Astrocyte (in vitro differentiated cells and primary cell): ENCODE data around the gene WDR7. TPM values are rescaled to one million over a fixed set of nuclear protein-coding genes. Genes with fewer than 3 reads are reported as not detected.

Experiments used
- DNase-seq: peaks from one replicate; pipeline ENCODE4 v3.0.0-alpha.2; 2010; ENCODE audit warnings: low read depth
- FAIRE-seq: peaks from 2 replicates; lab custom pipeline; 2011; peaks lifted over from hg19 to GRCh38; lab: Jason Lieb, UNC
- H2AFZ ChIP-seq: 2 replicates; pipeline ENCODE4 v1.6.0; 2012; ENCODE audit warnings: low read depth, low read length, inconsistent platforms
- H3K27ac ChIP-seq: 2 replicates; pipeline ENCODE4 v1.5.1; 2011; ENCODE audit warnings: low read depth, low read length, inconsistent platforms
- H3K27me3 ChIP-seq: 2 replicates; pipeline ENCODE4 v1.6.0; 2011; ENCODE audit warnings: low read length, inconsistent platforms; ENCODE audit not compliant: insufficient read depth
- H3K36me3 ChIP-seq: 2 replicates; pipeline ENCODE4 v1.5.1; 2011; ENCODE audit warnings: low read length, inconsistent platforms; ENCODE audit not compliant: insufficient read depth
- H3K4me1 ChIP-seq: 2 replicates; pipeline ENCODE4 v1.5.1; 2011; ENCODE audit warnings: low read length, inconsistent platforms; ENCODE audit not compliant: insufficient read depth
- H3K4me2 ChIP-seq: 2 replicates; pipeline ENCODE4 v1.6.0; 2012; ENCODE audit warnings: low read length, inconsistent platforms
- H3K4me3 ChIP-seq: 2 replicates; pipeline ENCODE4 v1.5.1; 2011; ENCODE audit warnings: low read depth, mild to moderate bottlenecking, low read length, inconsistent platforms; ENCODE audit not compliant: insufficient read depth
- H3K79me2 ChIP-seq: 2 replicates; pipeline ENCODE4 v1.6.0; 2012; ENCODE audit warnings: mild to moderate bottlenecking, low read length, inconsistent platforms; ENCODE audit not compliant: insufficient read depth
- H3K9ac ChIP-seq: 2 replicates; pipeline ENCODE4 v1.6.0; 2012; ENCODE audit warnings: mild to moderate bottlenecking, low read length, inconsistent platforms
- H3K9me3 ChIP-seq: 2 replicates; pipeline ENCODE4 v1.5.1; 2012; ENCODE audit warnings: low read depth, mild to moderate bottlenecking, low read length, inconsistent platforms; ENCODE audit not compliant: insufficient read depth
- H4K20me1 ChIP-seq: 2 replicates; pipeline ENCODE4 v1.6.0; 2012; ENCODE audit warnings: low read length, inconsistent platforms; ENCODE audit not compliant: insufficient read depth
- H3K27ac Mint-ChIP-seq: one replicate; pipeline ENCODE4 v1.8.0; 2021; ENCODE audit warnings: mild to moderate bottlenecking, mixed read lengths; ENCODE audit not compliant: unreplicated experiment
- H3K27me3 Mint-ChIP-seq: one replicate; pipeline ENCODE4 v1.8.0; 2021; ENCODE audit warnings: low read depth, mixed read lengths; ENCODE audit not compliant: unreplicated experiment
- H3K36me3 Mint-ChIP-seq: one replicate; pipeline ENCODE4 v1.8.0; 2021; ENCODE audit warnings: low read depth, mixed read lengths; ENCODE audit not compliant: unreplicated experiment
- H3K4me1 Mint-ChIP-seq: one replicate; pipeline ENCODE4 v1.8.0; 2021; ENCODE audit warnings: low read depth, mixed read lengths; ENCODE audit not compliant: unreplicated experiment
- H3K4me3 Mint-ChIP-seq: one replicate; pipeline ENCODE4 v1.8.0; 2021; ENCODE audit warnings: mild to moderate bottlenecking, moderate library complexity, mixed read lengths; ENCODE audit not compliant: unreplicated experiment
- H3K9me3 Mint-ChIP-seq: one replicate; pipeline ENCODE4 v1.8.0; 2021; ENCODE audit warnings: mild to moderate bottlenecking, mixed read lengths; ENCODE audit not compliant: unreplicated experiment
- CTCF ChIP-seq: IDR thresholded peaks from 2 replicates; pipeline ENCODE4 v1.5.1; 2011; ENCODE audit warnings: low read depth, mild to moderate bottlenecking, inconsistent platforms, low read length, moderate library complexity; ENCODE audit not compliant: insufficient read depth
- EZH2 ChIP-seq: IDR thresholded peaks from 2 replicates; pipeline ENCODE4 v1.6.1; 2012; ENCODE audit warnings: mild to moderate bottlenecking, low read length, inconsistent platforms; ENCODE audit not compliant: insufficient read depth
- total RNA-seq: library from RNA; stranded (reverse); gene quantifications from 2 replicates; pipeline ENCODE4 v1.2.1, GENCODE V29; 2021

Gene WDR7
- total RNA-seq, 1 donor from 2014 or later: 16.9 TPM

GRCh38 chr18:56903686-56904085 is 252.5 kb downstream of the WDR7 start:
- Mint-ChIP-seq H3K4me3 (no peak overlapping the region), H3K27ac (no peak overlapping the region), H3K4me1 (peaks cover 7% of the 10 kb centered on the region), H3K36me3 (no peaks in the 10 kb centered on the region), H3K27me3 (no peaks in the 10 kb centered on the region), H3K9me3 (no peaks in the 10 kb centered on the region)
- Histone ChIP-seq H4K20me1 (no peaks in the 10 kb centered on the region), H3K27me3 (no peaks in the 10 kb centered on the region), H3K79me2 (no peaks in the 10 kb centered on the region), H3K36me3 (no peaks in the 10 kb centered on the region), H2AFZ (no peak overlapping the region), H3K4me1 (no peaks in the 10 kb centered on the region), H3K4me2 (no peak overlapping the region), H3K9me3 (no peaks in the 10 kb centered on the region), H3K9ac (no peak overlapping the region), H3K27ac (no peak overlapping the region), H3K4me3 (no peak overlapping the region)
- DNase-seq (peak; percentile 70), FAIRE-seq (no peak)
- TF ChIP-seq EZH2: no peak
- TF ChIP-seq CTCF: no peak

- no peak overlapping the region for H2AFZ ChIP-seq
- DNase-seq (no peak), FAIRE-seq (no peak)
- TF ChIP-seq EZH2: no peak
- no peak for TF ChIP-seq CTCF
- no peak overlapping the region for H3K9ac ChIP-seq
- no peaks in the 10 kb centered on the region for H3K36me3 Mint-ChIP-seq
- no peaks in the 10 kb centered on the region for H3K79me2 ChIP-seq
- no peaks in the 10 kb centered on the region for H3K27me3 Mint-ChIP-seq
- no peaks in the 10 kb centered on the region for H3K4me1 Mint-ChIP-seq
- H3K4me3 Mint-ChIP-seq: no peak overlapping the region
- H3K9me3 Mint-ChIP-seq: no peaks in the 10 kb centered on the region
- H3K4me2 ChIP-seq: no peak overlapping the region
- no peak overlapping the region for H3K27ac Mint-ChIP-seq
- H3K27ac ChIP-seq: no peak overlapping the region
- no peaks in the 10 kb centered on the region for H3K4me1 ChIP-seq
- no peaks in the 10 kb centered on the region for H3K36me3 ChIP-seq
- H3K4me3 ChIP-seq: no peak overlapping the region
- H3K27me3 ChIP-seq: no peaks in the 10 kb centered on the region
- no peaks in the 10 kb centered on the region for H3K9me3 ChIP-seq
- H4K20me1 ChIP-seq: no peaks in the 10 kb centered on the region
Measured at GRCh38 chr18:56907771-56908170, 256.6 kb downstream of the WDR7 start.

- Mint-ChIP-seq H3K27me3 (no peaks in the 10 kb centered on the region), H3K27ac (no peak overlapping the region), H3K4me3 (no peak overlapping the region), H3K36me3 (no peaks in the 10 kb centered on the region), H3K4me1 (no peaks in the 10 kb centered on the region), H3K9me3 (no peaks in the 10 kb centered on the region)
- Histone ChIP-seq H3K4me2 (no peak overlapping the region), H3K4me1 (no peaks in the 10 kb centered on the region), H3K27ac (no peak overlapping the region), H3K36me3 (no peaks in the 10 kb centered on the region), H4K20me1 (no peaks in the 10 kb centered on the region), H3K4me3 (no peak overlapping the region), H3K79me2 (no peaks in the 10 kb centered on the region), H2AFZ (no peak overlapping the region), H3K9ac (no peak overlapping the region), H3K9me3 (no peaks in the 10 kb centered on the region), H3K27me3 (no peaks in the 10 kb centered on the region)
- FAIRE-seq (no peak), DNase-seq (no peak)
- TF ChIP-seq CTCF (no peak), EZH2 (no peak)
Measured at GRCh38 chr18:56910237-56910636, 259.1 kb downstream of the WDR7 start.
